ENCODE measurements around the gene GRIN1.

GRCh38 chr9:137170486-137171148, 31.7 kb downstream of the GRIN1 start:
- no peak for TF ChIP-seq POLR2A (IDR thresholded peaks at IDR 0.05; ENCODE audit: low read depth, low read length)
- TF ChIP-seq JUN (IDR thresholded peaks at IDR 0.05; ENCODE audit: borderline replicate concordance, insufficient read depth, insufficient read length, low read depth), result no peak
- no peak for TF ChIP-seq GATA2 (IDR thresholded peaks at IDR 0.05; ENCODE audit: insufficient read depth, insufficient read length, low read depth, low read length)
- TF ChIP-seq CTCF (IDR thresholded peaks at IDR 0.05; ENCODE audit: extremely low read depth in 1 of 2, insufficient read depth in 1 of 2, low read depth in 1 of 2, low read length in 2 of 2), result no peak
- TF ChIP-seq EZH2 (IDR thresholded peaks at IDR 0.05; ENCODE audit: borderline replicate concordance, low read depth, low read length, severe bottlenecking), result no peak
